H54 (cell line): Measurements from ENCODE around the gene RGS17.
"Not testable (repeated sequence)": the region's sequence is repeated elsewhere in the genome, so short reads cannot be mapped to it uniquely, and the experiment has no call there.

Source experiments
- DNase-seq: peaks from one replicate; pipeline ENCODE4 v3.0.0; 2011; ENCODE audit warnings: low spot score, mixed read lengths; ENCODE audit not compliant: insufficient read length
- FAIRE-seq: peaks from 3 replicates; lab custom pipeline; 2011; peaks lifted over from hg19 to GRCh38; lab: Jason Lieb, UNC
- POLR2A ChIP-seq: IDR thresholded peaks from 2 replicates; pipeline ENCODE4 v1.6.1; 2011; ENCODE audit warnings: low read depth, mild to moderate bottlenecking, low read length

The RGS17 gene

GRCh38 chr6:152969688-152970418 lies 161.2 kb downstream of the RGS17 start:
- DNase-seq: no peak

GRCh38 chr6:152966168-152966894 lies 164.8 kb downstream of the RGS17 start:
- FAIRE-seq, DNase-seq: not testable (repeated sequence)

More at GRCh38 chr6:152969688-152970418, 161.2 kb downstream of the RGS17 start:
- TF ChIP-seq POLR2A: no peak
- no peak for FAIRE-seq

GRCh38 chr6:152959333-152959732 lies 171.7 kb downstream of the RGS17 start:
- TF ChIP-seq POLR2A: no peak
- DNase-seq (no peak), FAIRE-seq (no peak)

DNA sequence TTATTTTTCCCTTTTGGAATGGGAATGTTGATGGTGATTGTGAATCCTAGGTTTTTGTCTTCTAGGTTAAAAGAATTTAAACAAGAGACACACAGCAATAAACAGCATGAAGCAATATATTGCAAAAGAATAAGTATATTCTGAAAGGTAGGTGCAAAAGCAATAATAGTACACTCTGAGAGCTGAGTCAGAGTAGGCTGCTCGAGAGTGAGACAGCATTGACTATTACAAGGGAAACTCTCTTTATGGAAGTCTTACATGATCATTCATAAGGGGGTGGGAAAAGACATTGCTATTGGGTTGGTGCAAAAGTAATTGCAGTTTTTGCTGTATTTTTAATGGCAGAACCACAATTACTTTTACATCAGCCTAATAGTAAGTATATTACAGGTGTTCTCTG lies 173.3 kb downstream of the RGS17 start:
- FAIRE-seq (no peak), DNase-seq (no peak)
- TF ChIP-seq POLR2A: no peak
